Erythroblast (primary cell): ENCODE results near the gene SMAP1.

ENCODE experiments used
- GATA1 ChIP-seq: IDR thresholded peaks from 2 replicates; pipeline ENCODE4 v1.6.1; 2011; ENCODE audit warnings: low read depth, mild to moderate bottlenecking, control low read depth, low read length, moderate library complexity
- POLR2A ChIP-seq: IDR thresholded peaks from 2 replicates; pipeline ENCODE4 v1.6.1; 2011; ENCODE audit warnings: mild to moderate bottlenecking, low read length

DNA sequence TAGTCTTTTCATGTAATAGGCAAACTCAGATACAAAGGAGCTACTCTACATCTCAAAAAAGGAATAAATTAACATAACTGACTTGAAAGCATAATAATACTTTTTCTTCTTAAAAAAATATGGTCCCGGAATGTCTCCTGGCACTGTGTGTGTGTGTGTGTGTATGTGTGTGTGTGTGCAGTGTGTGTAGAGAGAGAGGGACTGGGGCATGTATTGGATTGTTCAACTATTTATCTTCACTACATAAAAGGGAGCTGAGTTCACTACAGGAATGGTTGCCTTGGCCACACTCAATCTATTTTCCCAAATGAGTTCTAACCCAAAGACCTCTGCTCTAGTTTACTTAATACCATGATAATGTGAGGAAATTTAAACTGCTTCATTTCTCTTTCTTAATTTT lies 238.1 kb downstream of the SMAP1 start:
- TF ChIP-seq POLR2A (no peak), GATA1 (no peak)
